PC-3 (cell line): ENCODE results near the gene DCANP1.

Experiments used
- EZH2 ChIP-seq: fragments of 300-600 bp; sonication (generic); IDR thresholded peaks from one replicate; pipeline ENCODE4 v1.6.1; 2017; ENCODE audit warnings: antibody characterized with exemption, mild to moderate bottlenecking, low read length; ENCODE audit not compliant: unreplicated experiment
- EZH2phosphoT487 ChIP-seq: fragments of 300-600 bp; sonication (generic); IDR thresholded peaks from 2 replicates; pipeline ENCODE4 v1.6.1; 2018; ENCODE audit warnings: mild to moderate bottlenecking, antibody characterized with exemption, low read length, borderline replicate concordance

DNA sequence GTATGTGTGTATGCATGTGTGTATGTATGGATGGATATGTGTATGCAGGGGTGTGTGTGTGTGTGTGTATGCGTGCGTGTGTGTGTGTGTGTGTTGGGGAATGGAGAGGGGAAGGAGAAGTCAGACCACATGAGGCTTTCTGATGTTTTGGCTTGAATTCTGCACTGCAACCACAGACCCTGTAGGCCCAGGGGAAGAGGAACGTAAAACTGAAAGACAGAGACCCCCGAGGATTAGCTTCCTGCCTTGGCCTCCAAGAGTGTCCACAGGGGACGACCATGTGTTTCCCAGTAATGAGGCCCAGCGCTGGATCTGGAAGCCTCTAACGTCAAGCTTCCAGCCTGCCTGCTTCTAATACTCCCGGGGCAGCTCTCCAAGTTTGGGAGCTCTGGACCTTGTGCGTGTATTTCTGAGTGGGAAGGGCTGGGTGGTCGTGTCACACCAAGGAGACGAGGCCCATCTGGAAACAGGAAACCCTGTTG lies 5.8 kb downstream of the DCANP1 start:
- TF ChIP-seq EZH2 (no peak), EZH2phosphoT487 (no peak)
